Neural progenitor cell (in vitro differentiated cells): Measurements from ENCODE around the gene BRD3OS.

Experiments
- EZH2 ChIP-seq: fragments of 200-600 bp; sonication (generic); IDR thresholded peaks from 2 replicates; pipeline ENCODE4 v1.6.1; 2017; ENCODE audit warnings: antibody characterized with exemption, mild to moderate bottlenecking, moderate library complexity
- EZH2phosphoT487 ChIP-seq: fragments of 200-600 bp; sonication (generic); IDR thresholded peaks from 2 replicates; pipeline ENCODE4 v1.6.1; 2017; ENCODE audit warnings: antibody characterized with exemption
- TF ChIP-seq, protein P1 (sequence below): fragments of 200-600 bp; sonication (generic); IDR thresholded peaks from 2 replicates; pipeline ENCODE4 v1.5.1; 2017; ENCODE audit warnings: antibody characterized with exemption, mild to moderate bottlenecking

- TF ChIP-seq, protein P1, sequence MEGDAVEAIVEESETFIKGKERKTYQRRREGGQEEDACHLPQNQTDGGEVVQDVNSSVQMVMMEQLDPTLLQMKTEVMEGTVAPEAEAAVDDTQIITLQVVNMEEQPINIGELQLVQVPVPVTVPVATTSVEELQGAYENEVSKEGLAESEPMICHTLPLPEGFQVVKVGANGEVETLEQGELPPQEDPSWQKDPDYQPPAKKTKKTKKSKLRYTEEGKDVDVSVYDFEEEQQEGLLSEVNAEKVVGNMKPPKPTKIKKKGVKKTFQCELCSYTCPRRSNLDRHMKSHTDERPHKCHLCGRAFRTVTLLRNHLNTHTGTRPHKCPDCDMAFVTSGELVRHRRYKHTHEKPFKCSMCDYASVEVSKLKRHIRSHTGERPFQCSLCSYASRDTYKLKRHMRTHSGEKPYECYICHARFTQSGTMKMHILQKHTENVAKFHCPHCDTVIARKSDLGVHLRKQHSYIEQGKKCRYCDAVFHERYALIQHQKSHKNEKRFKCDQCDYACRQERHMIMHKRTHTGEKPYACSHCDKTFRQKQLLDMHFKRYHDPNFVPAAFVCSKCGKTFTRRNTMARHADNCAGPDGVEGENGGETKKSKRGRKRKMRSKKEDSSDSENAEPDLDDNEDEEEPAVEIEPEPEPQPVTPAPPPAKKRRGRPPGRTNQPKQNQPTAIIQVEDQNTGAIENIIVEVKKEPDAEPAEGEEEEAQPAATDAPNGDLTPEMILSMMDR = no peak
- TF ChIP-seq EZH2 = no peak
- TF ChIP-seq EZH2phosphoT487 = no peak
Observed at GRCh38 chr9:133990366-133991213, 34.7 kb upstream of the BRD3OS start.
